ENCODE results near the gene ARPC5L.

The ARPC5L gene

DNA sequence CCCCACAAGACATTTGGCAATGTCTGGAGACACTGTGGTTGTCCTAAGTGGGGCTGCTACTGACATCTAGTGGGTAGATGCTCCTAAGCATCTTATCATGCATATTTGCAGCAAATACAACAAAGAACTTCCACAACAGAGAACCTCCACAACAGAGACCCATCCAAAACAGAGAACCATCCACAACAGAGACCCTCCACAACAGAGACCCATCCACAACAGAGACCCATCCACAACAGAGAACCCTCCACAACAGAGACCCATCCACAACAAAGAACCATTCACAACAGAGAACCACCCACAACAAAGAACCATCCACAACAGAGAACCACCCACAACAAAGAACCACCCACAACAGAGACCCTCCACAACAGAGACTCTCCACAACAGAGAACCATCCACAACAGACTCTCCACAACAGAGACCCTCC lies 32.8 kb downstream of the ARPC5L start:
- Histone ChIP-seq H3K36me3 (ENCODE audit: control insufficient read depth, insufficient read depth, low read length) (peaks cover 22% of the 10 kb centered on the region), H3K27me3 (replicated peaks; ENCODE audit: control insufficient read depth, insufficient read depth, low read length) (no peaks in the 10 kb centered on the region), H3K4me3 (replicated peaks; ENCODE audit: low read depth, low read length) (no peak overlapping the region)
- TF ChIP-seq, protein P1, sequence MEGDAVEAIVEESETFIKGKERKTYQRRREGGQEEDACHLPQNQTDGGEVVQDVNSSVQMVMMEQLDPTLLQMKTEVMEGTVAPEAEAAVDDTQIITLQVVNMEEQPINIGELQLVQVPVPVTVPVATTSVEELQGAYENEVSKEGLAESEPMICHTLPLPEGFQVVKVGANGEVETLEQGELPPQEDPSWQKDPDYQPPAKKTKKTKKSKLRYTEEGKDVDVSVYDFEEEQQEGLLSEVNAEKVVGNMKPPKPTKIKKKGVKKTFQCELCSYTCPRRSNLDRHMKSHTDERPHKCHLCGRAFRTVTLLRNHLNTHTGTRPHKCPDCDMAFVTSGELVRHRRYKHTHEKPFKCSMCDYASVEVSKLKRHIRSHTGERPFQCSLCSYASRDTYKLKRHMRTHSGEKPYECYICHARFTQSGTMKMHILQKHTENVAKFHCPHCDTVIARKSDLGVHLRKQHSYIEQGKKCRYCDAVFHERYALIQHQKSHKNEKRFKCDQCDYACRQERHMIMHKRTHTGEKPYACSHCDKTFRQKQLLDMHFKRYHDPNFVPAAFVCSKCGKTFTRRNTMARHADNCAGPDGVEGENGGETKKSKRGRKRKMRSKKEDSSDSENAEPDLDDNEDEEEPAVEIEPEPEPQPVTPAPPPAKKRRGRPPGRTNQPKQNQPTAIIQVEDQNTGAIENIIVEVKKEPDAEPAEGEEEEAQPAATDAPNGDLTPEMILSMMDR (IDR thresholded peaks at IDR 0.05; ENCODE audit: insufficient read depth, low read length, poor library complexity, severe bottlenecking) = peak; percentile 65
- DNase-seq (ENCODE audit: extremely low read depth, insufficient read length) = no peak

DNA sequence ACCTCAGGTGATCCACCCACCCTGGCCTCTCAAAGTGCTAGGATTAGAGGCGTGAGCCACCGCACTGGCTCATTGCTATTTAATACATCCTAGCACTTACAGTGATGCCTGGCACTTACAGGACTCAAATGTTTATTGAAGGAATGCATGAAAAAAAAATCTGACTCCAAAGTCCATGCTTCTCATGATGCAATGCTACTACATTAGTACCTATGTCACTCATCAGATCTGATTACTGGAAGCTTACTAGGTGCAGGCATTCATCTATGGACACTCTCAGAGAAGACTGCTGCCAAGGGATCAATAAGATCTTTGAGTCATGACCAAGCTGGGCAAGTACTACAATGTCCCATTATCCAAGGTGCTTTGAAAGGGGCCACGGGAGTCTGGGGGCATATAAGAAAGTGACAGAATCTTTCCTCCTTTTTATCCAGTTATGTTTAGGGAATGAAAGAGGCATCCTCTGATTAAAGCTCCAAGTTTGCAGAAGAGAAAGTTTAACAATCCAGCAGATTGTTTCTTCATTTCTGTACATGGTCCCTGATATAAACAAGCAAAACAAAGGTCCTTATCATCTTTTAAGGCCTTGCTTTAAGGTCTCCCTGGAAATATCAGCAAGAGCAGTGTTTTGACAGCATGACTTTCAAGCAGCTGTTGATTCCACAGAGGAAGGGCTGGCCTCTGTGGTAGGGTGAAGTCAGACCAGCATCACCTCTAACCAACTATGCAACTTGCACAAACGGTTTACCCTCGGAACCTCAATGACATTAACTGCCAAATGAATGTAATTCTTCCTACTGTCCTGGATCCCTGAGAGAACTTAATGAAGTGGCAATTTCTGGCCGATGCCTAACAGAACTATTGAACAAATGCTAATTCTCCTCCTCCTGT lies 35.9 kb downstream of the ARPC5L start:
- H3K36me3 ChIP-seq (ENCODE audit: control insufficient read depth, insufficient read depth, low read length) = peaks cover 21% of the 10 kb centered on the region
- H3K27me3 ChIP-seq (replicated peaks; ENCODE audit: control insufficient read depth, insufficient read depth, low read length) = no peaks in the 10 kb centered on the region
- no peak overlapping the region for H3K4me3 ChIP-seq (replicated peaks; ENCODE audit: low read depth, low read length)
- DNase-seq (ENCODE audit: extremely low read depth, insufficient read length) = no peak
- TF ChIP-seq, protein P1 (IDR thresholded peaks at IDR 0.05; ENCODE audit: insufficient read depth, low read length, poor library complexity, severe bottlenecking) = no peak

DNA sequence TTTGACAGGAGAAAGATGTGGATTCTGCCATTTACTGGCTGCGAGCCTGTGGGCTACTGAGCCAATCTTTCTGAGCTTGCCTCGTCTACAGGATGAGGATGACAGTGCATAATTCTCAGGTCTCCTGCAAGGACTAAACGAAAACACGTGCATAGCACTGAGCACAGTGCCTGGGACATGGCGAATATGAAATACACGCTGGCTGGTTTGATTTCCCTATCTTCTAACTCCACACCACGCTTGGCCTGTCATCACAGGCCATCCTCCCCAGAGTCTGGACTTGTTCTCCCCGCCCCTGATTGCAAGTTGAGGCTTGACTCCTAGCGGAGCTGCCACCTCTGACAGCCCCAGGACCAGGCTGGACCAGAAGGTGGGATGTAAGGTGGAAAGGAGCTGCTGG lies 37.9 kb downstream of the ARPC5L start:
- Histone ChIP-seq H3K27me3 (replicated peaks; ENCODE audit: control insufficient read depth, insufficient read depth, low read length) (no peaks in the 10 kb centered on the region), H3K4me3 (replicated peaks; ENCODE audit: low read depth, low read length) (no peak overlapping the region), H3K36me3 (ENCODE audit: control insufficient read depth, insufficient read depth, low read length) (peaks cover 18% of the 10 kb centered on the region)
- DNase-seq (ENCODE audit: extremely low read depth, insufficient read length) = no peak
- TF ChIP-seq, protein P1 (IDR thresholded peaks at IDR 0.05; ENCODE audit: insufficient read depth, low read length, poor library complexity, severe bottlenecking) = no peak

DNA sequence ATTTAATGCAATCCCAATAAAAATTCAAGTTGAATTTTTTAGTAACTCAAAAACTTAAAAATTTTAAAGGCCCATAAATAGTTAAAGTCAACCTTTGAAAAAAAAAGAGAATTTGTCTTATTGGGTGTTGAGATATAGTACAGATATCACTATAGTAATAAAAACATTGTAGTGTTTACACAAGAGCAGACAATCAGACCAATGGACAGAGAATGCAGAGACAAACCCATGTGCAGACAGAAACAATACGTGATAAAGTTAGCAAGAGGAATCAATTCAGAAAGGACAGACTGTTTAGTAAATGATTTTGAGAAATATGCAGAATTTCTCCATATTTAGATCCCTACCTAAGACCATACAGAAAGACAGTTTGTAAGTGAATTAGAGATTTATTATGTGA lies 45.0 kb downstream of the ARPC5L start:
- no peak for DNase-seq (ENCODE audit: extremely low read depth, insufficient read length)
- H3K36me3 ChIP-seq (ENCODE audit: control insufficient read depth, insufficient read depth, low read length) = peaks cover 12% of the 10 kb centered on the region
- H3K27me3 ChIP-seq (replicated peaks; ENCODE audit: control insufficient read depth, insufficient read depth, low read length) = no peaks in the 10 kb centered on the region
- no peak overlapping the region for H3K4me3 ChIP-seq (replicated peaks; ENCODE audit: low read depth, low read length)
- TF ChIP-seq, protein P1 (IDR thresholded peaks at IDR 0.05; ENCODE audit: insufficient read depth, low read length, poor library complexity, severe bottlenecking) = no peak

DNA sequence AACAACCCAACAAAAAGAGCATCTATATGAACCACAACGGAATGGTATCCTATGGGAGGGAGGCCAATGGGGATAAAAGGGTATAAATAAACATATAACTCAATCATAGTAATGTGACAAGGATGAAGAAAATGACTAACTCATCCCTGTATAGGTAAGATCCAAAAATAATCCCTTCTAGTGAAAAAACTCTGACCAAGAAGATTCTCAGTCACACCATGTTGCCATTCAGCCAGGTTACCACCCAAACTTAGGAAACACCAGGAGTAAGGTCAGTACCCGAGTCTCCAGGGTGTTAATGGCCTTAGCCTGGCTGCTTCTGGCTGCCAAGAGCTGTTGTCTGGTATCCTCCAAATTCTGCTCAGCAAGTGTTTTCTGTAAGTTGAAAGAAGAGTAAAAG lies 46.2 kb downstream of the ARPC5L start:
- TF ChIP-seq, protein P1 (IDR thresholded peaks at IDR 0.05; ENCODE audit: insufficient read depth, low read length, poor library complexity, severe bottlenecking) = no peak
- H3K4me3 ChIP-seq (replicated peaks; ENCODE audit: low read depth, low read length) = no peak overlapping the region
- peaks cover 12% of the 10 kb centered on the region for H3K36me3 ChIP-seq (ENCODE audit: control insufficient read depth, insufficient read depth, low read length)
- no peak for DNase-seq (ENCODE audit: extremely low read depth, insufficient read length)
- no peaks in the 10 kb centered on the region for H3K27me3 ChIP-seq (replicated peaks; ENCODE audit: control insufficient read depth, insufficient read depth, low read length)

Measured in GM06990 (cell line).